BLaER1 (cell line): ENCODE data around the gene NAA10.
A peak's percentile ranks its signal among the peaks of the same experiment; 100 is the strongest.

Source experiments
- H3K27ac ChIP-seq: shearing (Covaris generic); formaldehyde crosslinking; 2 replicates; pipeline ENCODE4 v1.8.1; 2022
- H3K27me3 ChIP-seq: shearing (Covaris generic); formaldehyde crosslinking; 2 replicates; pipeline ENCODE4 v1.8.1; 2022
- H3K36me3 ChIP-seq: shearing (Covaris generic); formaldehyde crosslinking; 2 replicates; pipeline ENCODE4 v1.8.1; 2022
- H3K4me1 ChIP-seq: shearing (Covaris generic); formaldehyde crosslinking; 2 replicates; pipeline ENCODE4 v1.8.1; 2022
- H3K4me2 ChIP-seq: shearing (Covaris generic); formaldehyde crosslinking; 2 replicates; pipeline ENCODE4 v1.8.1; 2022
- H3K4me3 ChIP-seq: shearing (Covaris generic); formaldehyde crosslinking; 2 replicates; pipeline ENCODE4 v1.8.1; 2022
- H3K9ac ChIP-seq: shearing (Covaris generic); formaldehyde crosslinking; 2 replicates; pipeline ENCODE4 v1.8.1; 2022
- H3K9me3 ChIP-seq: shearing (Covaris generic); formaldehyde crosslinking; 2 replicates; pipeline ENCODE4 v1.8.1; 2022
- H4K20me1 ChIP-seq: shearing (Covaris generic); formaldehyde crosslinking; 2 replicates; pipeline ENCODE4 v1.8.1; 2022
- Cebpa-rat ChIP-seq: shearing (Covaris generic); IDR thresholded peaks from 2 replicates; pipeline ENCODE4 v1.8.1; 2022

NAA10 gene

GRCh38 chrX:153887385-153887784, 47.5 kb downstream of the NAA10 start:
- H3K4me2 ChIP-seq, result no peak overlapping the region

GRCh38 chrX:153886915-153887314, 47.9 kb downstream of the NAA10 start:
- H3K27me3 ChIP-seq, result peaks cover 90% of the 10 kb centered on the region
- peak overlapping the region; percentile 47 for H3K4me2 ChIP-seq
- H3K9me3 ChIP-seq, result peaks cover 13% of the 10 kb centered on the region; the same call in 1 of the 2 replicates
- no peak overlapping the region for H3K4me3 ChIP-seq
- TF ChIP-seq Cebpa-rat, result no peak
- H3K27ac ChIP-seq, result no peak overlapping the region
- H3K4me1 ChIP-seq, result peaks cover 60% of the 10 kb centered on the region
- H3K36me3 ChIP-seq, result no peaks in the 10 kb centered on the region
- peaks cover 48% of the 10 kb centered on the region for H4K20me1 ChIP-seq
- H3K9ac ChIP-seq, result no peak overlapping the region

More at GRCh38 chrX:153887385-153887784, 47.5 kb downstream of the NAA10 start:
- peaks cover 44% of the 10 kb centered on the region for H4K20me1 ChIP-seq
- H3K36me3 ChIP-seq, result no peaks in the 10 kb centered on the region
- peaks cover 90% of the 10 kb centered on the region for H3K27me3 ChIP-seq
- no peak overlapping the region for H3K27ac ChIP-seq
- TF ChIP-seq Cebpa-rat, result no peak
- H3K4me3 ChIP-seq, result no peak overlapping the region
- H3K4me1 ChIP-seq, result peaks cover 56% of the 10 kb centered on the region
- no peak overlapping the region for H3K9ac ChIP-seq
- H3K9me3 ChIP-seq, result peaks cover 13% of the 10 kb centered on the region; the same call in 1 of the 2 replicates

DNA sequence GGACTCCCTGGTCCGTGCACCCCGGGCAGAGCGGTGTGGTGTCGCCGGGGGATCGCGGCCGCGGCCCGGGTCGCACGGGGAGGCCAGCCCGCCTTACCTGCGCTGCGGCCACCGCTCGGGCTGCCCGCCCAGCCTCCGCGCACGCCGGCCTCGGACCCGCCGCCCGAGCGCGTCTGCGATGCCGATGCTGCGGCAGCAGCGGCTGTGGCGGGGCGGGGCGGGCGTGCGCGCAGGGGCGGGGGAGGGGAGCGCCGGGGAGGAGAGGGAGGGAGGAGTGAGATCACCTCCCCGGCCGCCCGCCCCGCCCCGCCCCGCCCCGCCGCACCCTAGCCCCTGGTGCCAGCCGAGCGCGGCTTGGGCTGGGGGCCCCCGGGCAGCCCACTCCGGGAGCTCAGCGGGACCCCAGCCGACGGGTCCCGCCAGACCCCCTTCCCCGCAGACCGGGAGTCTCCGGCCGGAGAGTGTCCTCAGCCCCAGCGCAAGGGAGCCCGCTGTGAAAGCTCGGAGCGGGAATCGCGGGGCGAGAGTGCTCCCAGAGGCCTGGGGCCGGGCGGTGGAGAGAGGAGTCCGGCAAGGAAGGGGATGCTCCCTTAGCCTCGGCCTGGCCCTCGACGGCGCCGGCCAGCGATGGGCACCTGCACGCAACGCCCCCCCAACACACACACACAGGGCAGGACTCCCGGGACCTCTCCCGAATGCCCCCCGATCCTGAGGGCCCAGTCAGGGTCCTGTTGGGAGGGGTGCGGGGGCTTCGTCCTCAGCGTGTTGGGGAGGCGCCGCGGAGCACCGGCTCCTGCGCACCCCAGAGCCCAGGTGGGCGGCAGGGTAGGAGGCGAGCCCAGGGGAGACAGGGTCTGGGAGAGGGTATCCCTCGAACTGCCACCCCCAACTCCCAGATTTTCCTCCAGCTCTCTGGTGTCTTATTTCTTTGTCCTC, 48.6 kb downstream of the NAA10 start, which contains the start of gene L1CAM:
L1CAM (minus strand) TSS at position 206 of the 936 bp plus-strand sequence. CDS start 10,337 bp downstream, outside the sequence.
- peaks cover 55% of the 10 kb centered on the region for H4K20me1 ChIP-seq
- TF ChIP-seq Cebpa-rat, result no peak
- H3K27ac ChIP-seq, result no peak within 1 kb of the TSS
- H3K9ac ChIP-seq, result no peak within 1 kb of the TSS
- no peaks in the 10 kb centered on the region for H3K36me3 ChIP-seq
- peak within 1 kb of the TSS; percentile 82 for H3K4me2 ChIP-seq
- peak within 1 kb of the TSS; percentile 65 for H3K4me3 ChIP-seq
- H3K4me1 ChIP-seq, result peaks cover 67% of the 10 kb centered on the region
- H3K9me3 ChIP-seq, result peaks cover 13% of the 10 kb centered on the region; the same call in 1 of the 2 replicates
- H3K27me3 ChIP-seq, result peaks cover 91% of the 10 kb centered on the region

- Histone ChIP-seq H3K4me3 (peak overlapping the region; percentile 65), H3K4me1 (peaks cover 76% of the 10 kb centered on the region), H3K9me3 (peaks cover 13% of the 10 kb centered on the region; the same call in 1 of the 2 replicates), H3K36me3 (no peaks in the 10 kb centered on the region), H4K20me1 (peaks cover 59% of the 10 kb centered on the region), H3K27ac (no peak overlapping the region), H3K27me3 (peaks cover 93% of the 10 kb centered on the region), H3K9ac (no peak overlapping the region), H3K4me2 (peak overlapping the region; percentile 82)
- no peak for TF ChIP-seq Cebpa-rat
Measured at GRCh38 chrX:153885208-153885787, 49.5 kb downstream of the NAA10 start.

- Histone ChIP-seq H3K4me1 (peaks cover 84% of the 10 kb centered on the region), H3K27ac (no peak overlapping the region), H3K4me3 (peak overlapping the region; percentile 65), H3K9me3 (peaks cover 13% of the 10 kb centered on the region; the same call in 1 of the 2 replicates), H3K4me2 (peak overlapping the region; percentile 82), H3K36me3 (no peaks in the 10 kb centered on the region), H3K9ac (no peak overlapping the region), H3K27me3 (peaks cover 93% of the 10 kb centered on the region), H4K20me1 (peaks cover 65% of the 10 kb centered on the region)
- no peak for TF ChIP-seq Cebpa-rat
Measured at GRCh38 chrX:153884590-153884989, 50.2 kb downstream of the NAA10 start.

DNA sequence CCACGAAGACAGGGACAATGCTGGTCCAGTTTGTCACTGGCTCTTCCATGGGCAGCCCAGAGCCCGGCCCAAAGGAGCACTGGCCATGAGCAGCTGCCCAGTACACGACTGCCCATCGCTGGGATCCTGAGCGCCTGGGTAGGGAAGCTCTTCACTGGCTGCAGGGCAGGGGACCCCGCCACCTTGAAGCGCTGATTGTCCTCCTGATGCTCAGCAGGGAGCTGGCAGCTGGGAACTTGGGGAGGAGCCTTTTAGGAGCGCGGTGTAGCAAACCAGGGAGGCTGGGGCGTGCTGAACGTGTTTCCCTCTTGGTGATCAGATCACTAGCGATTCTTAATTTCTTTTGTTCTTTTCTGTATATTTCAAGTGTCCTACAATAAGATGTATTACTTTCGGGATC, 50.7 kb downstream of the NAA10 start:
- no peak overlapping the region for H3K27ac ChIP-seq
- no peaks in the 10 kb centered on the region for H3K36me3 ChIP-seq
- peaks cover 11% of the 10 kb centered on the region; the same call in 1 of the 2 replicates for H3K9me3 ChIP-seq
- H4K20me1 ChIP-seq, result peaks cover 65% of the 10 kb centered on the region
- no peak for TF ChIP-seq Cebpa-rat
- peak overlapping the region; percentile 82 for H3K4me2 ChIP-seq
- H3K9ac ChIP-seq, result no peak overlapping the region
- H3K27me3 ChIP-seq, result peaks cover 93% of the 10 kb centered on the region
- H3K4me1 ChIP-seq, result peaks cover 86% of the 10 kb centered on the region
- no peak overlapping the region for H3K4me3 ChIP-seq

DNA sequence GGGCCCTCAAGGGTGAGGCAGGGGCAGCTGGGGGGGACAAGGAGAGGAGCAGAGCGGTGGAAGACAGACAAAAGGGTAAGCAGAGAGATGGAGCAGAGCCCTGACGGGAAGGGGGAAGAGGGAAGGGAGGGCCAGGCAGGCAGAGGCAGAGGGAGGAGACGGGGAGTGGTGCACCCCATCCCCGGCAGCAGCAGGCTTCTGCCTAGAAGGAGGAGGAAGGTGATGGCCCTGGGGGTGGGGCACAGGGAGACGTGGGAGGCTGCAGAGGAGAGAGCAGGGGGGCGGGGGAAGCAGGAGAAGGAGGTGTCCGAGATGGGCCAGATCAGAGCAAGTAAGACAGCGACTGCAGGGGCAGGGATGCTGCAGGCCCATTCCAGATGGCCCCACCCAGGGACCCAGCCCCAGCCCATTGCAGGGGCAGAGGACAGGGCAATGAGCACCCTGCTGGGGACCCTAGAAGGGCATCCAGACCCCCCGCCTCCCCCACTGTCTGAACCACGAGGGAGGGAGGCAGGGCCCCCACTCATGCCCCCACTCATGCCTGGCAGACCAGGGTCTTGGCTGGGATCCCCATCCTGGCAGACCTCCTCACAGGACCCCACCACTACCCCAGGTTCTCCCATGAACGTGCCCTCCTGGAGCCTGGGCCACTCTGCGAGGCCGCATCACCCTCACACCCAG, 51.5 kb downstream of the NAA10 start:
- Histone ChIP-seq H4K20me1 (peaks cover 66% of the 10 kb centered on the region), H3K9me3 (0 out of 2 replicates have a peak, but pooled peaks cover 9% of the 10 kb centered on the region), H3K9ac (0 out of 2 replicates have a peak overlapping the region, but pooled peaks have one; percentile 32), H3K4me3 (peak overlapping the region; percentile 5; the same call in 1 of the 2 replicates), H3K27me3 (peaks cover 94% of the 10 kb centered on the region), H3K36me3 (no peaks in the 10 kb centered on the region), H3K4me1 (peaks cover 90% of the 10 kb centered on the region), H3K27ac (peak overlapping the region; percentile 55; the same call in 1 of the 2 replicates), H3K4me2 (peak overlapping the region; percentile 82)
- TF ChIP-seq Cebpa-rat, result no peak

DNA sequence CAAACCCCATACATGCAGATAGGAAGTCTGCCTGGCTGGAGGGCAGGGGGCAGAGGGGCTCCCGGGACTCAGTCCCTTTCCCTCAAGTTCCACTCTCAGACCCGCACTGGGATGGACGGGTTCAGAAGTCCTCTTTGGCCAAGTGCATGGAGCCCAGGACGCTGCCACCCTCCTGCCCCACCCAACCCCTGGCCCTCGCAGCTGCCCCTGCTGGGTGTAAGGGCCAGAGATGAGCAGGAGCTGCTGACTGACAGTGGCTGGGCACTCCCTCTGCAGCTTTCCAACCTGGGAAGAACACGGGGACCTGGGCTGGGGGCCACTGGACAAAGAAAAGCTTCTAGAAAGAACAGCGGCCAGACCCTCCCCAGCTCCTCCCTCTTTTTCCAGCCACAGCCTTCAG, 52.3 kb downstream of the NAA10 start:
- H3K4me1 ChIP-seq, result peaks cover 91% of the 10 kb centered on the region
- H3K9ac ChIP-seq, result 0 out of 2 replicates have a peak overlapping the region, but pooled peaks have one; percentile 32
- H3K4me2 ChIP-seq, result peak overlapping the region; percentile 82
- TF ChIP-seq Cebpa-rat, result no peak
- H3K27me3 ChIP-seq, result peaks cover 94% of the 10 kb centered on the region
- 0 out of 2 replicates have a peak, but pooled peaks cover 9% of the 10 kb centered on the region for H3K9me3 ChIP-seq
- peaks cover 68% of the 10 kb centered on the region for H4K20me1 ChIP-seq
- H3K4me3 ChIP-seq, result peak overlapping the region; percentile 5; the same call in 1 of the 2 replicates
- no peaks in the 10 kb centered on the region for H3K36me3 ChIP-seq
- peak overlapping the region; percentile 55; the same call in 1 of the 2 replicates for H3K27ac ChIP-seq

DNA sequence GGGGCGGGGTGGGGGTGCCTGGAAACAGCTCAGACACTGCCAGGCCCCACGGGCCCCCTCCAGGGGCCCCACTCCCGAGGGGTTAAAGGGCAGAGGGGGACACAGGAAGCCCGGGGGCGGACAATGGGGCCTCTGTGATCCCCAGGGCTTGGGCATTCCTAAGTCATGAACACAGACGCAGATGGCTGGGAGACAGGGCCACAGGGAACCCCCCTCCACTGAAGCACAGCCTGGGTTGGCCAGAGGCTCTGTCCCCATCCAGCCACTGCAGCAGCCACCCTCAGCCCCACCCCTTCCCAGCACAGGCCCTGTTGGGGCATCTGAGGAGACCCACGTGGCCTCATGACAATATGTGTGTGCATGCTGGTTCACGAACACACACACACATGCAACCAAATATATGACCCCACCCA, 52.7 kb downstream of the NAA10 start:
- H3K4me3 ChIP-seq, result no peak overlapping the region
- H3K4me2 ChIP-seq, result peak overlapping the region; percentile 82
- peaks cover 71% of the 10 kb centered on the region for H4K20me1 ChIP-seq
- H3K9ac ChIP-seq, result no peak overlapping the region
- TF ChIP-seq Cebpa-rat, result no peak
- no peaks in the 10 kb centered on the region for H3K36me3 ChIP-seq
- peaks cover 91% of the 10 kb centered on the region for H3K27me3 ChIP-seq
- 0 out of 2 replicates have a peak, but pooled peaks cover 8% of the 10 kb centered on the region for H3K9me3 ChIP-seq
- peak overlapping the region; percentile 11; the same call in 1 of the 2 replicates for H3K27ac ChIP-seq
- H3K4me1 ChIP-seq, result peaks cover 91% of the 10 kb centered on the region
